GM18907 (cell line): ENCODE results near the gene SYNJ2.
A peak's percentile ranks its signal among the peaks of the same experiment; 100 is the strongest.

Experiments
- ATAC-seq: cut with Tn5 transposase; IDR thresholded peaks from one replicate; pipeline ENCODE4 v1.9.1; 2021; ENCODE audit warnings: mild to moderate bottlenecking, moderate library complexity; ENCODE audit not compliant: unreplicated experiment

Gene SYNJ2

GRCh38 chr6:158024566-158025297 lies 43.1 kb downstream of the SYNJ2 start:
- ATAC-seq: no peak

GRCh38 chr6:158026054-158026900 lies 44.6 kb downstream of the SYNJ2 start:
- ATAC-seq: peak; percentile 74

GRCh38 chr6:158026901-158027589 lies 45.4 kb downstream of the SYNJ2 start:
- peak; percentile 32 for ATAC-seq

GRCh38 chr6:158027590-158028285 lies 46.1 kb downstream of the SYNJ2 start:
- no peak for ATAC-seq

- ATAC-seq: no peak
Observed at GRCh38 chr6:158028421-158028820, 46.8 kb downstream of the SYNJ2 start.

- no peak for ATAC-seq
Observed at GRCh38 chr6:158028876-158029275, 47.2 kb downstream of the SYNJ2 start.

- no peak for ATAC-seq
Observed at GRCh38 chr6:158029668-158030230, 48.1 kb downstream of the SYNJ2 start.

GRCh38 chr6:158030380-158031300 lies 49.0 kb downstream of the SYNJ2 start:
- no peak for ATAC-seq

- peak; percentile 56 for ATAC-seq
Observed at GRCh38 chr6:158031381-158032353, 50.0 kb downstream of the SYNJ2 start.

GRCh38 chr6:158032354-158032733 lies 50.7 kb downstream of the SYNJ2 start:
- no peak for ATAC-seq

GRCh38 chr6:158033077-158033750 lies 51.6 kb downstream of the SYNJ2 start:
- no peak for ATAC-seq

- ATAC-seq: no peak
Observed at GRCh38 chr6:158033751-158034702, 52.4 kb downstream of the SYNJ2 start.

GRCh38 chr6:158036261-158036660 lies 54.6 kb downstream of the SYNJ2 start:
- ATAC-seq: no peak

GRCh38 chr6:158037021-158037420 lies 55.4 kb downstream of the SYNJ2 start:
- ATAC-seq: no peak

- no peak for ATAC-seq
Observed at GRCh38 chr6:158037771-158038170, 56.1 kb downstream of the SYNJ2 start.

- no peak for ATAC-seq
Observed at GRCh38 chr6:158038291-158039177, 56.9 kb downstream of the SYNJ2 start.
